ENCODE measurements around the gene MVB12B. TPM values are rescaled to one million over a fixed set of nuclear protein-coding genes. Genes with fewer than 3 reads are reported as not detected.

Gene MVB12B
- total and polyA plus RNA-seq, 10 donors: 2.8 to 52.4 (median 34.8) TPM

DNA sequence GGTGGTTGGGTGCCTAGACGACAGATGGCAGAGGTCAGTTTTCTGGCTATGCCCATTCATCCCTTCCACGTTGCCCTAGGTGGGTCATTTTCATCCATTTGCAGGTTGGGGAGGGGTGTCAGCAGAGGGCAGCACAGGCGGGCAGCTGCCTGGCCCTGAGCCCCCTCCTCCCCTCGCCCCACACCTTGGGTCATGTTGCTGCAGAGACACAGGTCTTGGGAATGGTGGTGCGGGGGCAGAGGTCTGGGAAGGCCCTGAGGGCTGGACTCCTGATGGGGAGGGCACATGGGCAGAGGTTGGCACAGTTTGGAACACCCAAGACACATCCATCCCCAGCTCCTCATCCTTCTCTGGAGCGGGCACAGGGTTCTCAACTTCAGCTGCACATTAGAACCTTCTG is 183.9 kb downstream of the MVB12B start:
- intact Hi-C loops (cut with DNase I; ENCODE audit: low total_unique reads): no loop called here
- Histone ChIP-seq H3K4me1 (peaks cover 3 to 21% (median 12%) of the 10 kb centered on the region in 6 donors), H3K9me3 (no peaks in the 10 kb centered on the region), H3K27me3 (replicated peaks in 1 of 7) (peaks cover 0 to 61% (median 30%) of the 10 kb centered on the region in 7 donors), H3K4me3 (no peak overlapping the region), H3K27ac (no peak overlapping the region), H3K36me3 (peaks cover 0 to 12% (median 0%) of the 10 kb centered on the region in 6 donors)
- no peak for TF ChIP-seq POLR2A (IDR thresholded peaks at IDR 0.05)
- no peak for TF ChIP-seq POLR2AphosphoS5 (IDR thresholded peaks at IDR 0.05)
- TF ChIP-seq, protein P1, sequence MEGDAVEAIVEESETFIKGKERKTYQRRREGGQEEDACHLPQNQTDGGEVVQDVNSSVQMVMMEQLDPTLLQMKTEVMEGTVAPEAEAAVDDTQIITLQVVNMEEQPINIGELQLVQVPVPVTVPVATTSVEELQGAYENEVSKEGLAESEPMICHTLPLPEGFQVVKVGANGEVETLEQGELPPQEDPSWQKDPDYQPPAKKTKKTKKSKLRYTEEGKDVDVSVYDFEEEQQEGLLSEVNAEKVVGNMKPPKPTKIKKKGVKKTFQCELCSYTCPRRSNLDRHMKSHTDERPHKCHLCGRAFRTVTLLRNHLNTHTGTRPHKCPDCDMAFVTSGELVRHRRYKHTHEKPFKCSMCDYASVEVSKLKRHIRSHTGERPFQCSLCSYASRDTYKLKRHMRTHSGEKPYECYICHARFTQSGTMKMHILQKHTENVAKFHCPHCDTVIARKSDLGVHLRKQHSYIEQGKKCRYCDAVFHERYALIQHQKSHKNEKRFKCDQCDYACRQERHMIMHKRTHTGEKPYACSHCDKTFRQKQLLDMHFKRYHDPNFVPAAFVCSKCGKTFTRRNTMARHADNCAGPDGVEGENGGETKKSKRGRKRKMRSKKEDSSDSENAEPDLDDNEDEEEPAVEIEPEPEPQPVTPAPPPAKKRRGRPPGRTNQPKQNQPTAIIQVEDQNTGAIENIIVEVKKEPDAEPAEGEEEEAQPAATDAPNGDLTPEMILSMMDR (IDR thresholded peaks at IDR 0.05 in 8 of 11, conservative IDR thresholded peaks at IDR 0.05 in 3 of 11): no peak
- peak; percentile 33 for DNase-seq
- 73 to 87% (median 77%) methylated on average over 4 to 6 of the region's 6 CpGs for WGBS, 5 donors

DNA sequence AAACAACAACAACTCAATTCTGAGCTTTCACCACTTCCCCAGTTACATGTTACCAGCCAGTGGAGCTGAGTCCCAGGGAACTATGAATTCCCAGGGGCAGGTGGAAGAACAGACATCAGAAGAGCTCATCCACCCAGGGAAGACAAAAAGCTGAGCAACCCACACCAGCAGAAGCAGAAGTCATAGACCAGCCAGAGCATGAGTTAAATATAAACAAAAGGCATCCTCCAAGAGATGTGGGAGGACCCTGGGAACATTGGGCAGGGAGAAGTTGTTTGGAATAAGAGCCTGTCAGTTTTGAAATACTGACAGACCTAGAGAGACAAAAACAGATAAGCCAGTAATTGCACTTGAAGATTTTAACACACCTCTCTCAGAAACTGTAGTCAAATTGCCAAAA is 184.8 kb downstream of the MVB12B start:
- TF ChIP-seq POLR2AphosphoS5 (IDR thresholded peaks at IDR 0.05): no peak
- TF ChIP-seq, protein P1 (IDR thresholded peaks at IDR 0.05 in 8 of 11, conservative IDR thresholded peaks at IDR 0.05 in 3 of 11): no peak
- TF ChIP-seq POLR2A (IDR thresholded peaks at IDR 0.05): no peak
- Histone ChIP-seq H3K27me3 (replicated peaks in 1 of 7) (peaks cover 0 to 69% (median 34%) of the 10 kb centered on the region in 7 donors), H3K4me1 (peaks cover 3 to 28% (median 12%) of the 10 kb centered on the region in 6 donors), H3K27ac (no peak overlapping the region), H3K4me3 (no peak overlapping the region), H3K36me3 (peaks cover 0 to 4% (median 0%) of the 10 kb centered on the region in 6 donors), H3K9me3 (no peaks in the 10 kb centered on the region)
- intact Hi-C loops (cut with DNase I; ENCODE audit: low total_unique reads): no loop called here
- no peak for DNase-seq

DNA sequence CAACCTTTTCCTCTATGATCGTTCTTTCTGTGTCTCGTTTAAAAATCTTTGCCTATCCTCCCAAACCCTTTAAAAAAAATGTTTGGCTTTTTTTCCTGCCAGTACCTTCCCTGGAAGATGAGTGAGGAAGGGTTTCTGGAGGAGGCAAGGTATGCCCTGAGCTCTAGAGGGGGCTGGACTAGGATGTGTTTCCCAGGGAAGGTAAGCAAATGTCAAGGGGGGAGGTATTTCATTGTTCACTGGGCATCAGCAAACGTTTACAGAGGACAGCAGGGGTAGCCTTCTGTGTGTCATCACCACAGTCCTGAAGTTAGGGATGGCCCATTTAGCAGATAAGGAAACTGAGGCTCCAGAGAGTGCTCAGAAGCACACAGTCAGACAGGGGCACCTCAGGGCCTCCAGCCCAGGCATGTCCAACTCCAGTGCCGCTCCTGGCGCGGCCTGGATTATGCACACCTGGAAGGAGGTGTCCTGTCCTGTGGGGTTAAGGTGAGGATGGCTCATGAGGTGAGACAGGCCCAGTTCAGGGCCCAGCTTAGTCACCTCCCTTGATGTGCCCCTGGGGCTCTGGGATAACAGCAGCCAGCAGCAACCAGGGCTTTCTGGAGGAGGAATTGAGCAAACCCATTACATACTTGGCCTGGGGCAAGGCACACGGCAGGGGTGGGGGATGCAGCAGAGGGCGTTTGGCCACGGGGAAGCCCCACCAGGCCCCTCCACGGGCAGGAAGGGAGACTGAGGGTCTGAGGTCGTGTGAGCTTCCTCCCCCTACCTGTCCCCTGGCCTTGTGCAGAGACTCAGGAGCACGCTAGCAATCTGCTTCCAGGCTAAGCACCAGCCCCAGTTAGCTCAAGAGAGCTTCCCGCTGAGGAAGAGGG is 186.8 kb downstream of the MVB12B start:
- Histone ChIP-seq H3K27me3 (replicated peaks in 1 of 7) (peaks cover 0 to 89% (median 38%) of the 10 kb centered on the region in 7 donors), H3K9me3 (no peaks in the 10 kb centered on the region), H3K36me3 (no peaks in the 10 kb centered on the region), H3K4me3 (peak overlapping the region in 3 of 8 donors; percentile 16 to 60 (median 20)), H3K4me1 (peaks cover 11 to 47% (median 30%) of the 10 kb centered on the region in 6 donors), H3K27ac (no peak overlapping the region)
- DNase-seq: peak; percentile 72
- intact Hi-C loops (cut with DNase I; ENCODE audit: low total_unique reads): no loop called here
- TF ChIP-seq, protein P1 (IDR thresholded peaks at IDR 0.05 in 8 of 11, conservative IDR thresholded peaks at IDR 0.05 in 3 of 11): no peak
- no peak for TF ChIP-seq POLR2AphosphoS5 (IDR thresholded peaks at IDR 0.05)
- TF ChIP-seq POLR2A (IDR thresholded peaks at IDR 0.05): no peak
- 51 to 58% (median 53%) methylated on average over 13 of the region's 13 CpGs for WGBS, 5 donors
